Stimulated activated CD8-positive, alpha-beta memory T cell treated with anti-CD3 and anti-CD28 coated beads, Interleukin-7, amount 100 ng/mL, for 4 hours (primary cell): Measurements from ENCODE around the gene SMURF1.

Experiments used
- DNase-seq, 2 donors: peaks; one replicate each; pipeline ENCODE4 v3.0.0-alpha.2; 2020; ENCODE audit warnings: low read depth in 2 of 2

The SMURF1 gene

DNA sequence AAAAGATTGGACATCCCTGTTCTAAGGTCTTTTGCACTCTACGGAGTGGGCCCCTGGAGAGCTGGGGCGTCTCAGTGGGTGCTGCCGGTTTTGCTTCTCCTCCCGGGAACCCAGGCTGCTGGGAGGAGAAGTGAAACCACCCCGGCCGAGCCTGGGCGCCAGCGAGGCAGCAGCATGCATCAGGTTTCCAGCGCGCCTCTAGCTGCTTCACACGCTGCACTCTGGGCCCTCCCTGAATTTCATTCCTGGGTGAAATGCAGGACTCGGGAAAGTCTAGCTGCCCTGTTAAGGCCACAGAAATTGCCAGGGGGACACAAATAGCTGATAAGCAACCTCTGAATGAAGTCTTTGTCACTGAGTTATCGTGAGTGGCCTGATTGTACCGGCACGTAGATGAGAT lies 138.1 kb downstream of the SMURF1 start:
- no peak for DNase-seq

DNA sequence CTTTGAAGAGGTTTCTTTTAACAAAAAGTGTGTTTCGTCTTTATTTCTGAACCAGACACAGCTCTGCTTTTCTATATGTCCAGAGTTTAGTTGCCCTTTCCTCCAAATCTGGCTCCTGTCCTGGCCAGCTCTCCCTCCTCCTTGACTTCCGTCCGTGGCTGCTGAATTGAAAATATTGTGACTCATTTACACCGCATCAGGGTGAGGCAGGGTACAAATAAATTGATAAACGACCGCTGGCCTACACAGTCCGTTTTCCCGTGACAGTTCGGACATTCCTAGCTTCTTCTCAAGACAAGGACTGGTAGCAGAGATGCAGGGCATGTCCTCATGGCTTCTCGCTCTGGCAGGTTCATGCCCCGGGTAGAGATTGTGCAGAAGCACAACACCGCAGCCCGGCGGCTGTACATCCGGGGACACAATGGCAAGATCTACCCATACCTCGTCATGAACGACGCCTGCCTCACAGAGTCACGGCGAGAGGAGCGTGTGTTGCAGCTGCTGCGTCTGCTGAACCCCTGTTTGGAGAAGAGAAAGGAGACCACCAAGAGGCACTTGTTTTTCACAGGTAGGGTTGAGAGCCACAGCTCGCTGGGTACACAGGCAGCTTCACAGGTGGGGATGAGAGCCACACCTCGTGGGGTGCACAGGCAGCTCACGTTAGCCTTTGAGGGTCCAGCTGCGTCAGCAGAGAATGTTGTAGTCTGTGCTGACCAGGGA lies 139.0 kb downstream of the SMURF1 start:
- DNase-seq = no peak

DNA sequence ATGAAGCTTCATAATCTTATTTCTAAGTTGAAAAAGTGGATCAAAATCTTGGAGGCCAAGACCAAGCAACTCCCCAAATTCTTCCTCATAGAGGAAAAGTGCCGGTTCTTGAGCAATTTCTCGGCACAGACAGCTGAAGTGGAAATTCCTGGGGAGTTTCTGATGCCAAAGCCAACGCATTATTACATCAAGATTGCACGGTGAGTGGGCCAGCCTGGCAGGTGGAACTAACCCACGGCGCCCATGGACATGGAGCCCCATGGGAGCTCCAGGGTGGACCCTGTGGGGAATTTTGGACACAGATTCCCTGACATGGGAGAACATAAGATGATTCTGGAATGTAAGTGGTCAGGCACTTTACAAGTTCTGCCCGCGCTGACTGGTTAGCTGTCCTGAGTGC lies 139.7 kb downstream of the SMURF1 start:
- no peak for DNase-seq

DNA sequence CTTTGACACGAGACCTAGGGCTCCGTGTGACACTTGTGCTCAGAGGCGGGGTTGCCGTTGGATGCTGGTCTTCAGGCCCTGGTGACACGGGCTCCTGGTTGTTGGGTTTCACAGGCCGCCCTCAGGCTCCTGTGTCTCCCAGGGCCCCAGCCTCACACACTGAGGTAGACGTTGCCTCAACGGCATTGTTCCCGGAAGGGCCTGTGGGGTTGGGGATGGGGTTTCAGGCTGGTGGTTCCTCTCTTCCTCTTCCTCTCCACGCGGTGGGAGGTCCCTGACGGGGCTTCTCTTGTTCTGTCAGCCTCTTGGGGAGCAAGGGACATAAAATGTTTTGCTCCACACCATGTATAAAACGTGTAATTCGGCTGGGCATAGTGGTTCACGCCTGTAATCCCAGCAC lies 140.5 kb downstream of the SMURF1 start:
- no peak for DNase-seq

DNA sequence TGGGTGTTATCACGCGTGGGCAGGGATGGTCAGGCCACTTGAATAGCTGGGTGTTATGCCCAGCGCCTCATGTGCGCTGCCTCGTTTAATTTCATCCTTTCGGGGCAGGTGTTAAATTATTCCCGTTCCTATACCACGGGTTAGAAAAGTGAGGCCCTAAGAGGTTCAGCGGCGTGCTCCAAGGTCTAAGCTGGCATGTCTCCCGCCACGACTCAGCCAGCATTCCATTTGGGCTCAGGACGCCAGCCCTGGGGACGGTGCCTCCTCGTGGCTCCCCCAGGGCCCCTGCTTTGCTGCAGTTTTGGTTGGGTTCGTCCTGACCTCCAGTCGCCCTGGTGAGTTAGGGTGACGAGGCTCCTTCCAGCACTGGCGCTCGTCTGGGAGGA lies 141.1 kb downstream of the SMURF1 start:
- DNase-seq = no peak

DNA sequence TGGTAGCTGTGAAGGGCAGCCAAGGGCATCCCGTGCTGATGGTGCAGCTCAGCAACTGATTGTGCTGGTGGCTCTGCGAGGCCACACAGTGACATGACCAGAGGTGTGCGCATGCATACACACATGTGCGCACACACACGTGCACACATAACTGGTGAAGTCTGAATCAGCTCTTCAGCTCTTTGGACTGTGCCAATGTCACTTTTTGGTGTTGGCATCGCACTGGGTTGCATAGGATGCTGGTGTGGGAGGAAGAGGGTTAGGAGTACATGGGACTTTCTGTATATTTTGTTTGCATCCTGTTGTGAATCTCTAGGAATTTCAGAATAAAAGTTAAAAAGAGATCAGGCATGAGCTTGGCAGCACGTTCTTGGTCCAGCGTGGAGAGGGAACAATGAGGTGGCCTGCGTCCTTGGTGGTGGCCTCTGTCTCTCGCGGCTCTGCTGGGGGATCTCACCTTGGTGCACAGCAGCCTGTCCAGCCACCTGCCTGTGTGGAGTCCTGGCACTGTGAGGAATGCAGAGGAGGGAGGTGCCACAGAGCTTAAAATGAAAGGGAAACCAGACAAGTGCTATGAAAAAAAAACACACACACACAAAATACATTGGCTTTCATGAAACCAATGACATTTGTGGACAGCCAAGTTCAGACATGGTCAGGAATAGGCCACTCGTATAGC lies 141.6 kb downstream of the SMURF1 start:
- no peak for DNase-seq

DNA sequence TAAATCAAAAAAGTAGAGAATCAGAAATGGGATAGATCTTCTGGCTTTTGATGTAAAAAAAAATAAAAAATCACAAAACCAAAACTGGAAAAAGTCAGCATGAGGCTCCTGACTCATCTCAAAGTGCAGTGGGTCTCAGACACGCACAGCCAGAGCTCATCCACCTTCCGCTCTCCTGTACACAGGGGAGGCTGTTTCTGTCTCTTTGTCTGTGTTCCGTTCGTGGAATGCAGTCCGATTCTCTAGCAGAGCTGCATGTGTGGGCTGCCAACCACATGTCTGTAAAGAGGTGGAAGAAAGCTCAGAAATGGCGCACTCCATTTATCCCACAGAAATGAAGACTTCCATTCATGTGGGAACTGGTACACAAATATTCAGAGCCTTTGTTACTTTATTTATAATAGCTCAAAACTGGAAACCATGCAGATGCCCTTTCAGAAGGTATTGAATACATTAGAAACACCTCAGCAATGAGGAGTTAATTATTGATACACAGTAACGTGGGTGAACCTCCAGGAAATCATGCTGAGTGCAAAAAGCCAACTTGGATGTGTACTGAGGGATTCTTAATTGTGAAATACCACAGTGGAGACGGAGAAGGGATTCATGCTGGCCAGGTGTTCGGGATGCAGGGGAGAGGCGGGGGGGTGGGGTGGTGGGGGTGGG lies 142.3 kb downstream of the SMURF1 start:
- no peak for DNase-seq

DNA sequence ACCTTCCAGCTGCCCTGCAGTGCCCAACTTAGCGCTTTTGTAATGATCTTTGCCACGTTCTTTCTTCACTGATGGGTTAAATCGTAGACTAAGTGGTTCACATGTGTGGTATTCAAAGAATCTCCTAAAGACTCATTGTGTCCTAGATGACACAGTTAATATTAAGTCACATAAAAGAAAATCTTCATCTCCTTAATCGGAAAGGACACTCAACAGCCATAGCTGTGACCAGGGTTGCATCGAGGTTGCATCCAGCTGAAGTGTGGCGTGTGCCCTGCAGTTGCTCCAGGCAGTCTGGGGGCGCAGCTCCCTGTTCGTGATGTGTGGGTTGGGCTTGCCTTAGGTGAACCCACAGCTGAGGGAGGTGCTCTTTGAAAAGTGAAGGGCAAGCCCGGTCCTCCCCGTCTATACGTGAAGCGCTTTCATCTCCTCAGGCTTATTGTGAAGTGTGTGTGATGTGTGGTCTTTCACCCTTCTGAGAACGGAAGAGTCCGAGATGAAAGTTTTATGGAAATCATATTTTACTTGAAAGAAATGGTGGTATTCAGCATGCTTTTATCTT lies 142.9 kb downstream of the SMURF1 start:
- peak in 1 of 2 donors; percentile 11 for DNase-seq

DNA sequence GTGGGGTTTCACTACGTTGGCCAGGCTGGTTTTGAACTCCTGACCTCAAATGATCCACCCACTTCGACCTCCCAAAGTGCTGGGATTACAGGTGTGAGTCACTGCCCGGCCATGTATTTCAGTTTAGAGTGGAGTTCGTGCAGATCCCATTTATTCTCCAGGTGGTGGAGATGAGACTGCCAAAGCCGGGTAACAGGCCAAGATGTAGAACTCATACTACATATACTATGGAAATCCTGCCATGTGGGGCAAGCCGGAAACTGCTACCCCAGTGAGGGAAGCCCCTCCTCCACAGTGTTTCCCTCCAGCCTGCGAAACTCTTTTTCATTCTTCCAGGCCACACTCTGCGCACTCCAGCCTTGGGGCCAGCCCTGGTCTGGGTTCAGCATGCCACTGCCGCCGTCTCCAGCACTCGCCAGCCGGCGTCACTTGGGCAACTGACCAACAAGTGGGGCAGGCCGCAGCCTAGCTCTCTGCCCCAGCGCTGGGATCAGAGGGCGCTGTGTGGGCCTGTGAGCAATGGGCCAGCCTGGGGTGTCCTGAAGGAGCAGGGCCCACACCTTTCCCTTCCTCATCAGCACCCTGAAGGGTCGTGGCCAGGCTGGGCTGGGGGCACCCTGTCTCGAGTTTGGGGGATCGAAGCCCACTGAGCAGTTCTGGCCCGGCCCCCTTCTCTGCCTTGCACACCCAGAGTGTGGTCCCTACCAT lies 143.6 kb downstream of the SMURF1 start:
- no peak for DNase-seq

DNA sequence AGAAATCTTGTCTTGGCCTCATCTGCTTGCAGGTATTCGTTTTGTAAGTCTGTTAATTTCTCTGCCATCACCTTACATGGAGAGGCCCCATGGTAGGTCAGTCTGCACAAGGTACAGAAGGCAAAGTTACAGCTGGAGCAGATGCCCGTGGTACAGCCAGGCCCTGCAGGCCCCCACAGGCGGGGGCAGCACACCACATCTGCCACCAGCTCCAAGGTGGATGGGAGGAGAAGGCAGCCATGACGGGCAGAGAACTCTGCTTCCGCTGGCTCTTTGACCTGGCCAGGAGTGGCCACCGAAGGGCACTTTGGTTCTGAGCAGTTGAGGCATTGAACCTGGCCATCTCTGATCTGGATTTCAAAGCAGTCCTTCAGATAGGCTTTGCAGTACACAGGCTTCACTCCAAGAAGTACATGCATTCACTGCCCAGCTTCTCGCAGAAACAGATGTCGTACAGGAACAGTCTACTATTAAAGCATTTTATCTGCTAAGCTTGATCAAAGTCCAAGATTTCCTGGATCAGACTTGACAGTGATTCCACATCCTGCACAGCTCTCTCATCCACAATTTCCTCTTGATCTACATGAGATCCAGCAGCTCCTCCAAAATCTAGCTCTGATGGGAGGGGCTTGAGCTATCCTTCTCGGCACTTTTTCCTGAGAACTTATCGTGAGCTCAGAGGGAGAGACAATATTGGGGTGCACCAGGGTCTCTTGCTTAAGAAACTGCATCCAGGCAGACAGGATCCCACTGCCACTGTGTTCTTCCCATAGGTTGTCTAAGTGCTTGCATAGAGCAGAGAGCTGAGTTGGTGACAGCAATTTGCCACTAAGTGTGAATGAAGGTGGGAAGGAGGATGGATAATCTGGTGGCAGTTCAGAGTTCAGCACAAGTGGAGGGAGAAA lies 144.8 kb downstream of the SMURF1 start:
- DNase-seq = no peak

DNA sequence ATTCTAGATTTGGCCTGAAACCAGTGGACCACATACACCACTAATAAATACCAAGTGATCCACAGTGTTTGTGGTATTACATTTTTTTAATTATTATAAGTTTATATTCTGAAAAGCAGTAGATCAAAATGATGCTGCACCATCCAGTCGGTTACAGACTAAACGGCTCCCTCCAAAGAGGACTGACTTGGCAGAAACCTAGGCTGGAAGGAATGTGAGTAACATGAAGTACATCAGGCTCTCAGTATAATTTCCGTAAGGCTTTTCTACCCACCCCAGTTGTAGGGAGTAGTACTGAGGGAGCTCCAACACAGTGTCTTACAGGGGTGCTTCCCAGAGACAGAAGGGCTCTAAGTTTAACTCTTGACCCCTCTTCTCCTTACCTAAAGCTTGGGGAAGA lies 146.1 kb downstream of the SMURF1 start:
- no peak for DNase-seq

DNA sequence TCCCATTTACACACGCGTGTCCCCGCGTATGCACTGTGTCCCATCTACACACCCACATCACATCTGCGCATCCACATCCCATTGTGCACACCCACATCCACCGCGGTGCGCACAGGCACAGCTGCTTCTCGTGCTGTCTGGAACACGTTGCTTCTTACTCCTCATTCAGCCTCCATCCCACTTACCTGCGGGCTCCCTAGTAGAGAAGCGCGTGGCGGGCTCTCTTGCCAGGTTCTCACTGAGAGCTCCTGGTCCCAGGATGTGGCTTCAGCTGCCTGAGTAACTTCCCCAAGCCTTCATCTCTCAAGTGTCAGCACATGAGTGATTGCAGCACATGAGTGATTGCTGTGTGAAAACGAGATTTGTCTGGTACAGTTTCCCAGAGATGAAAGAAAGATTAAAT lies 147.8 kb downstream of the SMURF1 start:
- DNase-seq = no peak

DNA sequence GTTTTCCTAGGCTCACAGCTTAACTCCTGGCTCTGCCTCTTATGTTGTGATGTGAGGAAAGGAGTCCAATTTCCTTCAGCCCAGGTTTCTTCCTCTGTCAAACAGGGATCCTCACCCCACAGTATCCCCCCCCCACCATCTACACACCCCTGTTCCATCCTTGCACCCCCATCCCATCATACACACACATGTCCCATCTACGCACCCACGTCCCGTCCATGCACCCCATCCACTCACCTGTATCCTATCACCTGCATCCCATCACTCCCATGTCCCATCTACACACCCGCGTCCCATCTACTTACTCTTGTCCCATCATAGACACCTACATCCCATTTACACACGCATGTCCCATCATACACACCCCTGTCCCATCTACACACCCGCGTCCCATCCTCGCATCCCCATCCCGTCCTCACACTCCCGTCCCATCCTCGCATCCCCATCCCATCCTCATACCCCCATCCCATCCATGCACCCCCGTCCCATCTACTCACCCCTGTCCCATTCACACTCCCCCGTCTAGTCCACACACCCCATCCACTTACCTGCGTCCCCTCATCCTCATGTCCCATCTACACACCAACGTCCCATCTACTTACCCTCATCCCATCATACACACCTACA lies 148.3 kb downstream of the SMURF1 start:
- no peak for DNase-seq

DNA sequence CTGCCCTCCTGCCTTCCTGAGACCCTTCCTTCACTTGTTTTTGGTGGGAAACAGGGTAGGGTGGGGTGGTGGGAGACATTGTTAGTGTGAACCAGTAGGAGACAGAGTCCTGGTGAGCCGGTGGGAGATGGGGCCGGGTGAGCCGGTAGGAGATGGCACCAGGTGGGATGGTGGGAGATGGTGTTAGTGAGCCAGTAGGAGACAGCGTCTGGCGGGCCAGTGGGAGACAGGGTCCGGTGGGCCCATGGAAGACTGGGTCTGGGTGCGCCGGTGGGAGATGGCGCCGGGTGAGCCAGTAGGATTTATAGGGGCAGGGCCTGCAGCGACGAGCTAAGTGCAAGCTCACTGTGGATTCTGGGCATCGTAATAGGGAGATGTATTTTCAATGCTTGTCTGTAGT lies 148.8 kb downstream of the SMURF1 start:
- no peak for DNase-seq

DNA sequence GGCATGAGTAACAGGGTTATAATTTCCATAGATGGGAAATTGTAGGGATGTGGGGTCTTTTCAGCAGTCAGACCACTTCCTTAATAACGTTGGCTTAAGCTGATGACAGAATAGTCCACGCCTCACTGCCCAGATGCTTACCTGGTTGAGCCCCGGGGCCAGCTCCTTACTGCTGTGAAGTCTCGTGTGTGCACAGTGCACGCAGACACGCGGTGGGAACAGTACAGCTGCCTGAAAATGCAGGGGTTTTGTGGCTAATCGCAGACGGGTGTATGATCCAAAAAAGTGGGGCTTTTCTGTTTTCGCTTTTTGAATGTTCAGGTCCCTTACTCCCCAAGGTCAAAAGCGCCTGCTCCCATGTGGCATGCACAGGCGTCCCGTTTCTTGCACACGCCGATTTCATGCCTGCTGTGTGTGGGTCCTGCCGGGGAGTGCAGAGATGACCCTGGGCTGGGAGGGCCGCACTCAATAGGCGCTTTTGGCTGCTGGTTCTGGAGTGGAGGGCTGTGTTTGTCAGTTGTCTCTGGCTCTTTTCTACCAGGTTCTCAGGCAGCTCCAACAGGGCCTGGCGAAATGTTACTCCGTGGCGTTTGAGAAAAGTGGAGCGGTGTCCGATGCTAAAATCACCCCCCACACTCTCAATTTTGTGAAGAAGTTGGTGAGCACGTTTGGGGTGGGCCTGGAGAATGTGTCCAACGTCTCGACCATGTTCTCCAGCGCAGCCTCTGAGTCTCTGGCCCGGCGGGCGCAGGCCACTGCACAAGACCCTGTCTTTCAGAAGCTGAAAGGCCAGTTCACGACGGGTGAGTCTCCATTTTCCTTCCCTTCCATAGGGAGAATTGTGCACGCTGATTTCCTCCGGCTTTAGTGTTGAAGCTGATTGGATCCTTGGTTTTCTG lies 149.6 kb downstream of the SMURF1 start:
- no peak for DNase-seq

DNA sequence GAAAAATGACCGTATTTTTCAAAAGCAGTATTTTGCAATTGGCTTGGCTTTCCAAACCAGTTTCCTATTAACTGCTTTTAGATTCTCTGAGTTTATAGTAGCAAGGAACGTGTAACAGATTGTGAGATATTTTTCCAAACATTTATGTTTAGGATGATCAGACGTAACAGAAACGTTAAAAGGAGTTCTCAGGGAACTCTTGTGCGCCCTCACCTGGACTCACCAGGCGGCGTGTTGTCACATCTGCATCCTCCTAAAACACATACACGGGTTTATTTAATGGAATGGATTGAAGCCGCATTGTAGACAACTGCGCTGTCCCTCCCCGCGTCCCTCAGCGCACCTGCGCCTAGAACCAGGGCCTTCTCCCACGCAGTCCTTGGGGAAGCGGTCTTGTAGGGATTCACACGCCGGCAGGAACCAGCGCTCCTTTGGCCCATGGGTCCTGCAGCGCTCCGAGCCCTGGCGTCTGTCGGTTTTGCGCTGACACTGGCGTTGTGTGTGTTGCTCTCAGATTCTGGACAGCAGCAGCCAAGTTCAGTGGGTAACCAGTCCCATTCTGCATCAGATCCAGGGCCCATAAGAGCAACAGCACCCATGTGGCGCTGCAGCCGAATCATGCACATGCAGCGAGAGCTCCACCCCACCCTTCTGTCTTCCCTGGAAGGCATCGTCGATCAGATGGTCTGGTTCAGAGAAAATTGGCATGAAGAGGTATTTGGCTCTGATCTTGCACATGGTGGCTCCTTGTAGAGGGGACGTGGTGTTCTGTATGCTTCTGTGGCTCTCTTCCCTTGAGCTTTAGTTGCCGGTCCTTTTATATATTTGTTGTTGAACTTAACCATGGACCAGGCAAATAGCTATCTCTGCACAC lies 150.6 kb downstream of the SMURF1 start:
- no peak for DNase-seq

DNA sequence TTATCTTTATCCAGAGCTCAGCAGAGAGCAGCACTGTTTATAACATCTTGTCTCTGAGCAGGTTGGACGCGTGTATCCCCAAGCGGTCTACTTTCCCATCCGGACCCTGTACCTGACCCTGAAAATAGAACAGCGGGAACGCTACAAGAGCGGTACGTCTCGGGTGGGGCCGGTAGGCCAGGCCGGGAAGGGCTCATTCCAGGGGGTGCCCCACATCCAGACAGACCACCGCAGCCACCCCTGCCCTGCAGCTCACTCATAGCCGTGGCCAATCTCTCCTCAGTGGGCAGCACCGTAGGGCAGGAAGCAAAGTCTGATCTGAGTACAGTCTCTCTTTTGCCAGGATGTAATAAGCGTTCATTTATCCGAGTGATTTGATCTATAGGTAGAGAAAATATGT lies 151.8 kb downstream of the SMURF1 start:
- no peak for DNase-seq

DNA sequence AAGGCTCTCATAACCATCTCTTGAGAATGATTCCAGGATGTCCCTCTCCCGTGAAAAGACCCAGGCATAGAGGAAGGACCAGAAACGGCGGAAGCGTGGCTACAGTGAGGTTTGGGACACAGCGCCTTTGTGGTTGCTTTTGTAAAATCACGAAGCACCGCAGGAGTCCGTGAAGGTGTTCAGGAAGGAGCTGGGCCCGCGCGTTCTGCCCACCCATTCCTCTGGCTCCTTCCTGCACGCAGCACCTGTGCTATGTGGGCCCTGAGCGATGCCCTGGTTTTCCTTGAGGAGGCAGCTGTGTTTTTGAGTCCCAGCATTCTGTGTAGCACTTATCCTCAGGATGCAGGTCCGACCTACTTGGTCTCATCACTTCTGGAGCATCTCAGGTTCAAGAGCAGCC lies 152.8 kb downstream of the SMURF1 start:
- DNase-seq = no peak

DNA sequence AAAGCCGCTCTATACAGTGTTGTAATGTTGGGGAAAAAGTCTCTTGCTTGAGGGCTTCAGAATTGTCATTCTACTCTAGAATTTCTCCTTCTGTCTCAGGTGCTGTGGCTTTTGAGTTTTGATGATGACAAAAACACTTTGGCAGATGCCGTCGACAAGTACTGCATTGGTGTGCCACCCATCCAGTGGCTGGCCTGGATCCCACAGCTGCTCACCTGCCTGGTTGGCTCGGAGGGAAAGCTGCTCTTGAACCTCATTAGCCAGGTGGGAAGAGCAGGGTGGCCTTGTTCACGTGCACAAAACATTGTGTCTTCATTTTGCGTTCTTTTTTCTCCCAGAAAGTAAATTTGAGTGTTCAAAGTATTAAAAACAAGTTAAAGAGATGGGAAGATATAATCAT lies 153.6 kb downstream of the SMURF1 start:
- DNase-seq = no peak
